Skin of body (tissue), 2 donors: Measurements from ENCODE around the gene P3H3. TPM values are rescaled to one million over a fixed set of nuclear protein-coding genes. Genes with fewer than 3 reads are reported as not detected.
"Not testable (repeated sequence)": the region's sequence is repeated elsewhere in the genome, so short reads cannot be mapped to it uniquely, and the experiment has no call there.

Experiments used
- DNase-seq: peaks from one replicate; lab custom pipeline; 2025; lab: John Stamatoyannopoulos, UW
- total RNA-seq: library from RNA; depleted of rRNA; stranded (reverse); fragments of >200 nt; gene quantifications from one replicate; pipeline ENCODE4 v1.2.3, GENCODE V29; 2014

P3H3 gene
- total RNA-seq, 1 donor from 2014 or later: 28.4 TPM

GRCh38 chr12:6843118-6843902 lies 15.1 kb downstream of the P3H3 start:
- DNase-seq: no peak

GRCh38 chr12:6845395-6845794 lies 17.2 kb downstream of the P3H3 start:
- DNase-seq: no peak

- no peak for DNase-seq
Observed at GRCh38 chr12:6846316-6846869, 18.2 kb downstream of the P3H3 start.

- no peak for DNase-seq
Observed at GRCh38 chr12:6847676-6848075, 19.5 kb downstream of the P3H3 start.

- DNase-seq: no peak
Observed at GRCh38 chr12:6849427-6849826, 21.2 kb downstream of the P3H3 start.

GRCh38 chr12:6849976-6850560 lies 21.9 kb downstream of the P3H3 start:
- DNase-seq: no peak

GRCh38 chr12:6850796-6851152 lies 22.6 kb downstream of the P3H3 start:
- DNase-seq: no peak

GRCh38 chr12:6851153-6851920 lies 23.1 kb downstream of the P3H3 start, which contains the start of gene CDCA3:
Gene CDCA3, minus strand, starts transcription at chr12:6851286. Its CDS starts 334 bp downstream, at chr12:6850952.
- peak; percentile 98 for DNase-seq

GRCh38 chr12:6851921-6852650 lies 23.9 kb downstream of the P3H3 start, which contains the start of gene USP5:
Gene USP5, plus strand, starts transcription at chr12:6852150. Its CDS starts 30 bp downstream, at chr12:6852180.
- DNase-seq: peak; percentile 100

GRCh38 chr12:6852651-6853354 lies 24.6 kb downstream of the P3H3 start:
- peak; percentile 34 for DNase-seq

GRCh38 chr12:6853626-6854025 lies 25.4 kb downstream of the P3H3 start:
- no peak for DNase-seq

GRCh38 chr12:6854036-6854435 lies 25.8 kb downstream of the P3H3 start:
- no peak for DNase-seq

GRCh38 chr12:6855322-6855721 lies 27.1 kb downstream of the P3H3 start:
- no peak for DNase-seq

- no peak for DNase-seq
Observed at GRCh38 chr12:6858799-6859198, 30.6 kb downstream of the P3H3 start.

- no peak for DNase-seq
Observed at GRCh38 chr12:6860116-6860515, 31.9 kb downstream of the P3H3 start.

- no peak for DNase-seq
Observed at GRCh38 chr12:6860942-6861341, 32.7 kb downstream of the P3H3 start.

- no peak for DNase-seq
Observed at GRCh38 chr12:6861391-6861790, 33.2 kb downstream of the P3H3 start.

GRCh38 chr12:6863033-6863432 lies 34.8 kb downstream of the P3H3 start:
- no peak for DNase-seq

GRCh38 chr12:6863586-6864321 lies 35.5 kb downstream of the P3H3 start:
- no peak for DNase-seq

GRCh38 chr12:6865307-6865706 lies 37.1 kb downstream of the P3H3 start:
- not testable (repeated sequence) for DNase-seq
